Memory B cell (primary cell): ENCODE results near the gene CD38.
"Not testable (repeated sequence)": the region's sequence is repeated elsewhere in the genome, so short reads cannot be mapped to it uniquely, and the experiment has no call there.

Experiments
- ATAC-seq: fragments of 150-1000 bp; cut with Tn5 transposase; 2 replicates; pipeline ENCODE4 v1.10.0; 2021; ENCODE audit warnings: low read depth, mild to moderate bottlenecking, moderate library complexity
- DNase-seq, 2 donors: peaks; one replicate each; pipeline ENCODE4 v3.0.0; 2022; ENCODE audit warnings: low spot score in 2 of 2
- H3K27ac Mint-ChIP-seq: one replicate; pipeline ENCODE4 v1.8.0; 2022; ENCODE audit warnings: mild to moderate bottlenecking, moderate library complexity, mixed read lengths
- H3K27me3 Mint-ChIP-seq: one replicate; pipeline ENCODE4 v1.8.0; 2022; ENCODE audit warnings: mixed read lengths
- H3K36me3 Mint-ChIP-seq: one replicate; pipeline ENCODE4 v1.8.0; 2022; ENCODE audit warnings: mild to moderate bottlenecking, mixed read lengths
- H3K4me1 Mint-ChIP-seq: one replicate; pipeline ENCODE4 v1.8.0; 2022; ENCODE audit warnings: mixed read lengths
- H3K4me3 Mint-ChIP-seq: one replicate; pipeline ENCODE4 v1.8.0; 2022; ENCODE audit warnings: mild to moderate bottlenecking, moderate library complexity, mixed read lengths
- H3K9me3 Mint-ChIP-seq: one replicate; pipeline ENCODE4 v1.8.0; 2022; ENCODE audit warnings: mixed read lengths

The CD38 gene

GRCh38 chr4:15778289-15779241, at the start of gene CD38:
Gene CD38 (plus strand): TSS chr4:15778328. CDS start chr4:15778415, 87 bp downstream.
- H3K4me3 Mint-ChIP-seq = peak within 1 kb of the TSS; percentile 87
- DNase-seq = peak; percentile 18 to 38
- ATAC-seq = peak; percentile 62
- H3K36me3 Mint-ChIP-seq = no peaks in the 10 kb centered on the region
- H3K9me3 Mint-ChIP-seq = no peaks in the 10 kb centered on the region
- no peak within 1 kb of the TSS for H3K27ac Mint-ChIP-seq
- H3K27me3 Mint-ChIP-seq = peaks cover 16% of the 10 kb centered on the region
- H3K4me1 Mint-ChIP-seq = peaks cover 33% of the 10 kb centered on the region

- Mint-ChIP-seq H3K27me3 (peaks cover 12% of the 10 kb centered on the region), H3K4me1 (peaks cover 2% of the 10 kb centered on the region), H3K9me3 (no peaks in the 10 kb centered on the region), H3K36me3 (no peaks in the 10 kb centered on the region), H3K27ac (no peak overlapping the region), H3K4me3 (no peak overlapping the region)
- DNase-seq (peak in 1 of 2 donors; percentile 34), ATAC-seq (peak; percentile 46)
These were observed 48.1 kb upstream of the CD38 start for GRCh38 chr4:15729910-15730533.

GRCh38 chr4:15733061-15733460, 45.1 kb upstream of the CD38 start:
- not testable (repeated sequence) for ATAC-seq, H3K4me1 Mint-ChIP-seq, H3K27ac Mint-ChIP-seq, H3K4me3 Mint-ChIP-seq, DNase-seq, H3K36me3 Mint-ChIP-seq, H3K9me3 Mint-ChIP-seq
- H3K27me3 Mint-ChIP-seq = peaks cover 19% of the 10 kb centered on the region

- peaks cover 3% of the 10 kb centered on the region for H3K4me1 Mint-ChIP-seq
- DNase-seq = no peak
- H3K36me3 Mint-ChIP-seq = peaks cover 4% of the 10 kb centered on the region
- H3K4me3 Mint-ChIP-seq = no peak overlapping the region
- no peak overlapping the region for H3K27ac Mint-ChIP-seq
- peaks cover 24% of the 10 kb centered on the region for H3K27me3 Mint-ChIP-seq
- no peak for ATAC-seq
- peaks cover 3% of the 10 kb centered on the region for H3K9me3 Mint-ChIP-seq
These were observed 42.6 kb upstream of the CD38 start for GRCh38 chr4:15735536-15735935.

GRCh38 chr4:15736514-15737050, 41.5 kb upstream of the CD38 start:
- H3K27me3 Mint-ChIP-seq = peaks cover 20% of the 10 kb centered on the region
- ATAC-seq = peak; percentile 82
- H3K4me1 Mint-ChIP-seq = peaks cover 3% of the 10 kb centered on the region
- DNase-seq = no peak
- peaks cover 4% of the 10 kb centered on the region for H3K36me3 Mint-ChIP-seq
- no peak overlapping the region for H3K4me3 Mint-ChIP-seq
- peaks cover 7% of the 10 kb centered on the region for H3K9me3 Mint-ChIP-seq
- H3K27ac Mint-ChIP-seq = no peak overlapping the region

- no peak for DNase-seq
- H3K36me3 Mint-ChIP-seq = peaks cover 4% of the 10 kb centered on the region
- H3K4me1 Mint-ChIP-seq = peaks cover 3% of the 10 kb centered on the region
- H3K4me3 Mint-ChIP-seq = no peak overlapping the region
- no peak overlapping the region for H3K27ac Mint-ChIP-seq
- peaks cover 20% of the 10 kb centered on the region for H3K27me3 Mint-ChIP-seq
- ATAC-seq = no peak
- peaks cover 7% of the 10 kb centered on the region for H3K9me3 Mint-ChIP-seq
These were observed 40.9 kb upstream of the CD38 start for GRCh38 chr4:15737255-15737654.

- Mint-ChIP-seq H3K4me1 (peaks cover 3% of the 10 kb centered on the region), H3K27me3 (peaks cover 19% of the 10 kb centered on the region), H3K36me3 (peaks cover 7% of the 10 kb centered on the region), H3K9me3 (peaks cover 12% of the 10 kb centered on the region), H3K27ac (no peak overlapping the region), H3K4me3 (no peak overlapping the region)
- ATAC-seq (no peak), DNase-seq (no peak)
These were observed 39.3 kb upstream of the CD38 start for GRCh38 chr4:15738877-15739276.

- Mint-ChIP-seq H3K9me3 (peaks cover 12% of the 10 kb centered on the region), H3K36me3 (peaks cover 7% of the 10 kb centered on the region), H3K4me3 (no peak overlapping the region), H3K4me1 (peaks cover 3% of the 10 kb centered on the region), H3K27ac (no peak overlapping the region), H3K27me3 (peaks cover 11% of the 10 kb centered on the region)
- DNase-seq (no peak), ATAC-seq (no peak)
These were observed 37.2 kb upstream of the CD38 start for GRCh38 chr4:15740764-15741404.

GRCh38 chr4:15742083-15742582, 36.0 kb upstream of the CD38 start:
- Mint-ChIP-seq H3K4me3 (no peak overlapping the region), H3K36me3 (peaks cover 7% of the 10 kb centered on the region), H3K27me3 (peaks cover 9% of the 10 kb centered on the region), H3K4me1 (no peaks in the 10 kb centered on the region), H3K9me3 (peaks cover 16% of the 10 kb centered on the region), H3K27ac (no peak overlapping the region)
- no peak for ATAC-seq
- no peak for DNase-seq

- Mint-ChIP-seq H3K27me3 (peaks cover 9% of the 10 kb centered on the region), H3K9me3 (peaks cover 16% of the 10 kb centered on the region)
These were observed 35.5 kb upstream of the CD38 start for GRCh38 chr4:15742637-15743036.

GRCh38 chr4:15744016-15744545, 34.0 kb upstream of the CD38 start:
- DNase-seq = no peak
- Mint-ChIP-seq H3K4me1 (no peaks in the 10 kb centered on the region), H3K27me3 (peaks cover 10% of the 10 kb centered on the region), H3K36me3 (peaks cover 7% of the 10 kb centered on the region), H3K4me3 (no peak overlapping the region), H3K9me3 (peaks cover 16% of the 10 kb centered on the region), H3K27ac (no peak overlapping the region)
- no peak for ATAC-seq

More at GRCh38 chr4:15742637-15743036, 35.5 kb upstream of the CD38 start:
- no peak for DNase-seq
- Mint-ChIP-seq H3K36me3 (peaks cover 7% of the 10 kb centered on the region), H3K27ac (no peak overlapping the region), H3K4me1 (no peaks in the 10 kb centered on the region), H3K4me3 (no peak overlapping the region)
- no peak for ATAC-seq

GRCh38 chr4:15746110-15746509, 32.0 kb upstream of the CD38 start:
- peaks cover 3% of the 10 kb centered on the region for H3K36me3 Mint-ChIP-seq
- no peak overlapping the region for H3K4me3 Mint-ChIP-seq
- peaks cover 13% of the 10 kb centered on the region for H3K9me3 Mint-ChIP-seq
- ATAC-seq (no peak), DNase-seq (no peak)
- H3K4me1 Mint-ChIP-seq = no peaks in the 10 kb centered on the region
- peaks cover 6% of the 10 kb centered on the region for H3K27me3 Mint-ChIP-seq
- H3K27ac Mint-ChIP-seq = no peak overlapping the region

- peaks cover 8% of the 10 kb centered on the region for H3K27me3 Mint-ChIP-seq
These were observed 29.1 kb upstream of the CD38 start for GRCh38 chr4:15749001-15749400.

More at GRCh38 chr4:15749001-15749400, 29.1 kb upstream of the CD38 start:
- Mint-ChIP-seq H3K4me1 (no peaks in the 10 kb centered on the region), H3K36me3 (no peaks in the 10 kb centered on the region), H3K9me3 (peaks cover 7% of the 10 kb centered on the region), H3K4me3 (no peak overlapping the region), H3K27ac (no peak overlapping the region)
- DNase-seq (no peak), ATAC-seq (no peak)
